GM12875 (cell line): Measurements from ENCODE around the gene RSAD1.

Source experiments
- H3K4me3 ChIP-seq: one replicate; pipeline ENCODE4 v1.5.1; 2011; ENCODE audit warnings: low read depth, low read length, control low read depth
- TF ChIP-seq, protein P1 (sequence below): IDR thresholded peaks from 2 replicates; pipeline ENCODE4 v1.5.1; 2011; ENCODE audit warnings: low read depth, mild to moderate bottlenecking, control low read depth, inconsistent platforms, low read length, moderate library complexity, borderline replicate concordance; ENCODE audit not compliant: insufficient read depth

The RSAD1 gene

DNA sequence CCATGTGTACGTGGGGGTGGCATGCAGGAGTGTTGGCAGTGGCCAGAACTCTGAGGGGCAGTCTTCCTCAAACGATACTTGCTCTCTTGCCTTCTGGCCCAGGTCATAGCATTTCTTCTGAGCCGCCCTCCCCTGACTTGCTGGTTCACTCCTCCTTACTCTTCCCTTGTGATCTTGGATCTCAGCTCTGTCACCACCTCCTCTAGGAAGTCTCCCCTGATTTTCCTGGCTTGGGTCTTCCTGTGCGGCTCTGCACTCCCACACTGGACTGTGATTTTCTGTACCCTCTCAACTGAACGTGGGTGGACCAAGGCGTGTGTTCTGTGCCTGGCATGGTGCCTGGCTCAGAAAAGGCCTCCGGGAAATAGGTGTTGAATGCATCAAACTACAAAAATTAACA, 56.7 kb downstream of the RSAD1 start:
- no peak overlapping the region for H3K4me3 ChIP-seq
- TF ChIP-seq, protein P1, sequence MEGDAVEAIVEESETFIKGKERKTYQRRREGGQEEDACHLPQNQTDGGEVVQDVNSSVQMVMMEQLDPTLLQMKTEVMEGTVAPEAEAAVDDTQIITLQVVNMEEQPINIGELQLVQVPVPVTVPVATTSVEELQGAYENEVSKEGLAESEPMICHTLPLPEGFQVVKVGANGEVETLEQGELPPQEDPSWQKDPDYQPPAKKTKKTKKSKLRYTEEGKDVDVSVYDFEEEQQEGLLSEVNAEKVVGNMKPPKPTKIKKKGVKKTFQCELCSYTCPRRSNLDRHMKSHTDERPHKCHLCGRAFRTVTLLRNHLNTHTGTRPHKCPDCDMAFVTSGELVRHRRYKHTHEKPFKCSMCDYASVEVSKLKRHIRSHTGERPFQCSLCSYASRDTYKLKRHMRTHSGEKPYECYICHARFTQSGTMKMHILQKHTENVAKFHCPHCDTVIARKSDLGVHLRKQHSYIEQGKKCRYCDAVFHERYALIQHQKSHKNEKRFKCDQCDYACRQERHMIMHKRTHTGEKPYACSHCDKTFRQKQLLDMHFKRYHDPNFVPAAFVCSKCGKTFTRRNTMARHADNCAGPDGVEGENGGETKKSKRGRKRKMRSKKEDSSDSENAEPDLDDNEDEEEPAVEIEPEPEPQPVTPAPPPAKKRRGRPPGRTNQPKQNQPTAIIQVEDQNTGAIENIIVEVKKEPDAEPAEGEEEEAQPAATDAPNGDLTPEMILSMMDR = no peak
